Nephron (organoid): ENCODE data around the gene SLC2A9.
A peak's percentile ranks its signal among the peaks of the same experiment; 100 is the strongest.

Experiments used
- H3K27ac Mint-ChIP-seq, 3 experiments: 2 replicates each; pipeline ENCODE4 v1.8.0; 2020; ENCODE audit warnings: mixed read lengths in 3 of 3, mild to moderate bottlenecking in 2 of 3, moderate library complexity in 1 of 3
- H3K27me3 Mint-ChIP-seq: 2 replicates; pipeline ENCODE4 v1.8.0; 2021; ENCODE audit warnings: low read depth, mild to moderate bottlenecking, moderate library complexity, mixed read lengths
- H3K36me3 Mint-ChIP-seq: 2 replicates; pipeline ENCODE4 v1.8.0; 2020; ENCODE audit warnings: low read depth, mixed read lengths
- H3K4me1 Mint-ChIP-seq: 2 replicates; pipeline ENCODE4 v1.8.0; 2020; ENCODE audit warnings: mixed read lengths
- H3K4me3 Mint-ChIP-seq, 3 experiments: 2 replicates each; pipeline ENCODE4 v1.8.0; 2020; ENCODE audit warnings: mild to moderate bottlenecking in 3 of 3, mixed read lengths in 3 of 3, moderate library complexity in 2 of 3
- H3K9me3 Mint-ChIP-seq: 2 replicates; pipeline ENCODE4 v1.8.0; 2020; ENCODE audit warnings: mixed read lengths
- CTCF ChIP-seq, 3 experiments: fragments of 200-600 bp; sonication (generic); IDR thresholded peaks; one replicate each; pipeline ENCODE4 v1.5.0; 2021; ENCODE audit warnings: antibody characterized with exemption in 3 of 3; ENCODE audit not compliant: unreplicated experiment in 3 of 3

The SLC2A9 gene

GRCh38 chr4:10020871-10021652 lies at the start of gene SLC2A9:
Gene SLC2A9 (minus strand): TSS chr4:10021497. CDS start chr4:10021429, 68 bp downstream.
- no peak for TF ChIP-seq CTCF (IDR thresholded peaks at IDR 0.05; ENCODE audit: unreplicated experiment in 3 of 3)
- no peaks in the 10 kb centered on the region for H3K36me3 Mint-ChIP-seq
- peaks cover 41% of the 10 kb centered on the region for H3K4me1 Mint-ChIP-seq
- H3K9me3 Mint-ChIP-seq, result no peaks in the 10 kb centered on the region
- H3K27me3 Mint-ChIP-seq, result peaks cover 24% of the 10 kb centered on the region
- H3K27ac Mint-ChIP-seq, result peak within 1 kb of the TSS in 2 of 3 experiments; percentile 81 to 98
- peak within 1 kb of the TSS in 2 of 3 experiments; percentile 8 to 34 for H3K4me3 Mint-ChIP-seq

- Mint-ChIP-seq H3K27ac (no peak overlapping the region), H3K4me1 (no peaks in the 10 kb centered on the region), H3K9me3 (no peaks in the 10 kb centered on the region), H3K36me3 (peaks cover 25% of the 10 kb centered on the region), H3K27me3 (peaks cover 3% of the 10 kb centered on the region), H3K4me3 (no peak overlapping the region)
- no peak for TF ChIP-seq CTCF (IDR thresholded peaks at IDR 0.05; ENCODE audit: unreplicated experiment in 3 of 3)
Observed at GRCh38 chr4:10069075-10069642, 47.9 kb upstream of the SLC2A9 start.

GRCh38 chr4:10066670-10067651 lies 45.7 kb upstream of the SLC2A9 start:
- Mint-ChIP-seq H3K27ac (no peak overlapping the region), H3K4me3 (no peak overlapping the region)

GRCh38 chr4:10066206-10066605 lies 44.9 kb upstream of the SLC2A9 start:
- no peak overlapping the region for H3K27ac Mint-ChIP-seq
- H3K27me3 Mint-ChIP-seq, result peaks cover 3% of the 10 kb centered on the region
- H3K36me3 Mint-ChIP-seq, result peaks cover 3% of the 10 kb centered on the region
- H3K9me3 Mint-ChIP-seq, result no peaks in the 10 kb centered on the region
- no peak overlapping the region for H3K4me3 Mint-ChIP-seq
- TF ChIP-seq CTCF (IDR thresholded peaks at IDR 0.05; ENCODE audit: unreplicated experiment in 3 of 3), result no peak
- H3K4me1 Mint-ChIP-seq, result no peaks in the 10 kb centered on the region

More at GRCh38 chr4:10066670-10067651, 45.7 kb upstream of the SLC2A9 start:
- H3K9me3 Mint-ChIP-seq, result no peaks in the 10 kb centered on the region
- peaks cover 6% of the 10 kb centered on the region for H3K36me3 Mint-ChIP-seq
- TF ChIP-seq CTCF (IDR thresholded peaks at IDR 0.05; ENCODE audit: unreplicated experiment in 3 of 3), result no peak
- peaks cover 3% of the 10 kb centered on the region for H3K27me3 Mint-ChIP-seq
- no peaks in the 10 kb centered on the region for H3K4me1 Mint-ChIP-seq

- Mint-ChIP-seq H3K36me3 (no peaks in the 10 kb centered on the region), H3K27me3 (peaks cover 3% of the 10 kb centered on the region), H3K27ac (no peak overlapping the region), H3K4me1 (no peaks in the 10 kb centered on the region), H3K4me3 (no peak overlapping the region), H3K9me3 (no peaks in the 10 kb centered on the region)
- peak; percentile 54 to 63 (median 57) for TF ChIP-seq CTCF (IDR thresholded peaks at IDR 0.05; ENCODE audit: unreplicated experiment in 3 of 3)
Observed at GRCh38 chr4:10063544-10064300, 42.4 kb upstream of the SLC2A9 start.
